ENCODE results near the gene ERMAP. TPM values are rescaled to one million over a fixed set of nuclear protein-coding genes. Genes with fewer than 3 reads are reported as not detected.

The ERMAP gene
- polyA plus RNA-seq, 1 experiment: 18.2 TPM

GRCh38 chr1:42845193-42845592 is 28.3 kb downstream of the ERMAP start:
- POLR2A ChIA-PET: interaction anchor here (0.6 to 3.0 kb wide), 3 partner anchors 28 to 153 kb away, joined by 4 to 16 read pairs (median 7); partner anchors contain the start of genes C1orf50, ERMAP, P3H1 and SVBP
- Histone ChIP-seq H3K27ac (ENCODE audit: low read depth, low read length) (no peak overlapping the region), H3K27me3 (ENCODE audit: control insufficient read depth, insufficient read depth, low read length) (no peaks in the 10 kb centered on the region), H3K4me3 (ENCODE audit: low read depth, low read length) (no peak overlapping the region), H3K9me3 (ENCODE audit: control insufficient read depth, insufficient read depth, low read length) (peaks cover 3% of the 10 kb centered on the region; the same call in 1 of the 2 replicates)
- no peak for DNase-seq (ENCODE audit: low read depth, low spot score)
- CTCF ChIA-PET: interaction anchor here (1.0 to 2.1 kb wide), 4 partner anchors 17 to 228 kb away, joined by 4 to 14 read pairs (median 7); partner anchors contain the start of genes C1orf50 and P3H1
- no peak for TF ChIP-seq CTCF (IDR thresholded peaks at IDR 0.05; ENCODE audit: low read depth, low read length)

DNA sequence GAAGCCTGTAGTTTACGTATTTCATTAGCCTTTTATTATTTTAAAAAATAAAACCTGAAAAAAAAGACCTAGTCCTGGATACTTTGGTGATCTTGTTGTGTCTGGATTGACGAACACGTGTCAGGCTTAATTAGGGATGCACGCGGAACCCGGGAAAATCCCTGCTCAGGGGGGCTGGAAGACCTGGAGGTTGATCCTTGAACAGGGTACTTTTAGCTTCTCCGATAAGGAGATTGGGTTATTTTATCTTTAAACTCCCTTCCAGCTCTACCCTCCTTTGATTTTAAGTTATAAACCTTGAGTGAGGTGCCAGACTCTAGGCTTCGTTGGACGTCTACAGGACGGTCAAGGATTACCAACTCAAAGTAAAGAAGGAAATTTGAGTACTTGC is 28.9 kb downstream of the ERMAP start:
- no peak for TF ChIP-seq CTCF (IDR thresholded peaks at IDR 0.05; ENCODE audit: low read depth, low read length)
- ChIA-PET CTCF (interaction anchor here (0.5 to 2.1 kb wide), 28 partner anchors 8 to 1157 kb away, joined by 3 to 18 read pairs (median 4); partner anchors contain the start of genes C1orf50 and P3H1), POLR2A (interaction anchor here (0.8 to 3.0 kb wide), 5 partner anchors 21 to 118 kb away, joined by 3 to 16 read pairs (median 4); partner anchors contain the start of genes C1orf50, ERMAP, P3H1 and SVBP)
- peak overlapping the region; percentile 95 for H3K4me3 ChIP-seq (ENCODE audit: low read depth, low read length)
- H3K27ac ChIP-seq (ENCODE audit: low read depth, low read length): no peak overlapping the region
- peaks cover 3% of the 10 kb centered on the region; the same call in 1 of the 2 replicates for H3K9me3 ChIP-seq (ENCODE audit: control insufficient read depth, insufficient read depth, low read length)
- no peak for DNase-seq (ENCODE audit: low read depth, low spot score)
- no peaks in the 10 kb centered on the region for H3K27me3 ChIP-seq (ENCODE audit: control insufficient read depth, insufficient read depth, low read length)

GRCh38 chr1:42846257-42847110 is 29.6 kb downstream of the ERMAP start, which contains the start of gene ZNF691:
TSS of gene ZNF691 (plus strand) at chr1:42846613. CDS start at chr1:42849659, 3,046 bp downstream.
- Histone ChIP-seq H3K27me3 (ENCODE audit: control insufficient read depth, insufficient read depth, low read length) (no peaks in the 10 kb centered on the region), H3K27ac (ENCODE audit: low read depth, low read length) (no peak within 1 kb of the TSS), H3K9me3 (ENCODE audit: control insufficient read depth, insufficient read depth, low read length) (peaks cover 9% of the 10 kb centered on the region), H3K4me3 (ENCODE audit: low read depth, low read length) (peak within 1 kb of the TSS; percentile 95)
- DNase-seq (ENCODE audit: low read depth, low spot score): peak; percentile 91
- POLR2A ChIA-PET: interaction anchor here (0.6 to 3.0 kb wide), 6 partner anchors 22 to 1961 kb away, joined by 3 to 16 read pairs (median 4); partner anchors contain the start of genes C1orf50, ERMAP, P3H1 and SVBP
- TF ChIP-seq CTCF (IDR thresholded peaks at IDR 0.05; ENCODE audit: low read depth, low read length): peak; percentile 59
- CTCF ChIA-PET: interaction anchor here (0.5 to 2.1 kb wide), 27 partner anchors 8 to 1157 kb away, joined by 3 to 18 read pairs (median 4); no protein-coding TSS in a partner anchor

- peak overlapping the region; percentile 95 for H3K4me3 ChIP-seq (ENCODE audit: low read depth, low read length)
- no peak overlapping the region for H3K27ac ChIP-seq (ENCODE audit: low read depth, low read length)
- no peak for TF ChIP-seq CTCF (IDR thresholded peaks at IDR 0.05; ENCODE audit: low read depth, low read length)
- H3K9me3 ChIP-seq (ENCODE audit: control insufficient read depth, insufficient read depth, low read length): peaks cover 12% of the 10 kb centered on the region
- H3K27me3 ChIP-seq (ENCODE audit: control insufficient read depth, insufficient read depth, low read length): no peaks in the 10 kb centered on the region
- ChIA-PET CTCF (interaction anchor here (1.3 to 2.1 kb wide), 6 partner anchors 12 to 226 kb away, joined by 4 to 18 read pairs (median 7); no protein-coding TSS in a partner anchor), POLR2A (interaction anchor here (1.3 to 3.0 kb wide), 2 partner anchors 30 to 116 kb away, joined by 4 to 16 read pairs; partner anchors contain the start of genes ERMAP and SVBP)
- no peak for DNase-seq (ENCODE audit: low read depth, low spot score)
Measured at GRCh38 chr1:42847111-42847595, 30.2 kb downstream of the ERMAP start.
